ENCODE measurements around the gene WRAP53.

The WRAP53 gene

GRCh38 chr17:7744416-7744815, 56.1 kb downstream of the WRAP53 start:
- TF ChIP-seq CTCF (IDR thresholded peaks at IDR 0.05) = no peak

GRCh38 chr17:7745748-7746470, 57.6 kb downstream of the WRAP53 start:
- no peak overlapping the region for H3K27ac ChIP-seq
- no peak for DNase-seq (ENCODE audit: low spot score)
- H3K4me3 ChIP-seq = no peak overlapping the region
- no peak for TF ChIP-seq CTCF (IDR thresholded peaks at IDR 0.05)

More at GRCh38 chr17:7744416-7744815, 56.1 kb downstream of the WRAP53 start:
- Histone ChIP-seq H3K4me3 (no peak overlapping the region), H3K27ac (no peak overlapping the region)
- no peak for DNase-seq (ENCODE audit: low spot score)

- TF ChIP-seq CTCF (IDR thresholded peaks at IDR 0.05) = no peak
- no peak overlapping the region for H3K27ac ChIP-seq
- no peak overlapping the region for H3K4me3 ChIP-seq
- DNase-seq (ENCODE audit: low spot score) = no peak
Measured at GRCh38 chr17:7747635-7748071, 59.4 kb downstream of the WRAP53 start.

GRCh38 chr17:7748076-7748775, 59.9 kb downstream of the WRAP53 start:
- Histone ChIP-seq H3K27ac (no peak overlapping the region), H3K4me3 (no peak overlapping the region)
- DNase-seq (ENCODE audit: low spot score) = no peak
- TF ChIP-seq CTCF (IDR thresholded peaks at IDR 0.05) = no peak

GRCh38 chr17:7750321-7750821, 62.1 kb downstream of the WRAP53 start:
- DNase-seq (ENCODE audit: low spot score) = no peak
- no peak overlapping the region for H3K27ac ChIP-seq
- H3K4me3 ChIP-seq = no peak overlapping the region
- TF ChIP-seq CTCF (IDR thresholded peaks at IDR 0.05) = no peak

Measured in coronary artery (tissue), 2 donors.